Fibroblast of lung (primary cell): ENCODE results near the gene SLC7A5.

Experiments
- CTCF ChIP-seq, 2 donors: IDR thresholded peaks in 1 of 2; conservative IDR thresholded peaks in 1 of 2; 1 replicate in 1 of 2; 2 replicates in 1 of 2; pipeline ENCODE4 v1.5.1; 2011 to 2012; ENCODE audit warnings: low read length in 2 of 2, control low read depth in 1 of 2, inconsistent platforms in 1 of 2, low read depth in 1 of 2, mild to moderate bottlenecking in 1 of 2
- EZH2 ChIP-seq: IDR thresholded peaks from 2 replicates; pipeline ENCODE4 v1.5.1; 2012; ENCODE audit warnings: low read length, control low read depth, mild to moderate bottlenecking; ENCODE audit errors: missing control alignments

DNA sequence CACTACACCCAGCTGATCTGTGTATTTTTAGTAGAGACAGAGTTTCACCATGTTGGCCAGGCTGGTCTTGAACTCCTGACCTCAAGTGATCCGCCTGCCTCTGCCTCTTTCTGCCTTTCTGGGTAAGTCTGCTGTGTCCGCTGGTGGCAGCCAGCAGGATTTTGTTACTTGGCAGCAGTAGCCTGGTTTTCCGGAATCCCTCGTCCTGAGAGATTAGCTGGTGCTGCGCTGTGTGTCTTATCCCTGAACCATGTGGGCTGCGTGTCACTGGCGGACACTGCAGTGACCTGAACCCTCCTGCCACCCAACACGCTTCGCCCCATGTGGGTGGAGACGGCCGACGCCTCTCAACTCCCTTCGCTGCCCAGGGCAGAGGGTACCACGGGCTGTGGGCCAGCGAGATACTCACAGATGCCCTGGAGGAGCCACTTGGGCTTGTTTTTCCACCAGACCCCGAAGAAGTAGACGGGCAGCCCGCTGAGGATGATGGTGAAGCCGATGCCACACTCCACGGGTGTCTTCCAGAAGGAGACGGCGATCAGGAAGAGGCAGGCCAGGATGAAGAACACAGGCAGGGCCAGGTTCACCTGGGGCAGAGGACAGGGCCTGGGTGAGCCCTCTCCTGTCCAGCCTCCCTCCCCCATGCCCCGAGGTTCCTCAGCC lies 35.2 kb downstream of the SLC7A5 start:
- TF ChIP-seq CTCF (conservative IDR thresholded peaks at IDR 0.05 in 1 of 2, IDR thresholded peaks at IDR 0.05 in 1 of 2; ENCODE audit: low read depth in 1 of 2, low read length in 2 of 2), result no peak
- no peak for TF ChIP-seq EZH2
